VCaP (cell line): ENCODE measurements around the gene CORO7.

ENCODE experiments used
- H3K27ac ChIP-seq: fragments of 450-650 bp; 2 replicates; pipeline ENCODE4 v1.5.1; 2017
- TF ChIP-seq, protein P1 (sequence below): fragments of 450-650 bp; conservative IDR thresholded peaks from 2 replicates; pipeline ENCODE4 v1.5.1; 2017; ENCODE audit warnings: mild to moderate bottlenecking, moderate library complexity

Gene CORO7

DNA sequence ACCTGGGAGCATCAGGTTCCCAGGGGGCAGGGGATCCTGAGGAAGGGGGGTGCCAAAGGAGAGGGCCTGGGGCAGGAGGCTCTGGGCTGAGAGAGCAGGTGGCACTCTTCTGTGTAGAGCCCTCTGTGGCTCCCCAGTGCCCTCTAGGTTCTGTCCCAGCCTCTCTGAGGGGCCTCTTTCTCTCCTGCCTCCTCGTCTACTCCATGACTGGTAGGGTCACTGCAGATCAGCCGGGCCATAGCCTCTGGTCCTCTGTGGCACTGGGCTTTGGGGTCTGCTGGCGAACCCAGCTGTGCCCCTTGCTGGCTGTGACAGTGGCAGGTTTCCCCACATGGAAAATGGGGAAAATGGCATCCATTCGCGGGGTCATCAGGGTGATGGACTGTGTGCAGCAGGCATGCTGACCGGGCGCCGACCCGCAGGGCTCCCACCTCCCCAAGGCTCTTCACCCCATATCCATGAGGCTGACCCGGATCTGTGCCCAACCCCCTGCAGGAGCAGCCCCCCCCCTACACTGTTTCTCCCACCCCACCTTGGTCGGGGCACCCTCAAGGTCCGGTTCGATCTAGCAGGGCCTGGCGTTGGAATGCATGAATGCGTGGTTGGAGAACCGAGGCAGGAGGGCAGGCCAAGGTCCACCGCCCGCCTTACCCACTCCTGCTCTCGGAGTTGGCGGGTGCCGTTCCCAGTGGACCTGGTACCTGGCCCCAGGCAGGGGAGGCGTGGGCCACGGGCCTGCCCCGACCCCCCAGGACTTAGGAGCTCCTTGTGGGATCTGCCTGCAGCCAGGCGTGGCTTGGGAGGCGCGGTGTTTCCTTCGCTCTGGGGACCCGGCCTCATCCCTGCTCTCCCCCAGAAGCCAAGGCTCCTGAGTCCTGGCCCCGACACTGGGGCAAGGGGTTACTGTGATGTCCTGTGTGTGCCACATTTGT lies 94.0 kb downstream of the CORO7 start:
- no peak overlapping the region for H3K27ac ChIP-seq
- TF ChIP-seq, protein P1, sequence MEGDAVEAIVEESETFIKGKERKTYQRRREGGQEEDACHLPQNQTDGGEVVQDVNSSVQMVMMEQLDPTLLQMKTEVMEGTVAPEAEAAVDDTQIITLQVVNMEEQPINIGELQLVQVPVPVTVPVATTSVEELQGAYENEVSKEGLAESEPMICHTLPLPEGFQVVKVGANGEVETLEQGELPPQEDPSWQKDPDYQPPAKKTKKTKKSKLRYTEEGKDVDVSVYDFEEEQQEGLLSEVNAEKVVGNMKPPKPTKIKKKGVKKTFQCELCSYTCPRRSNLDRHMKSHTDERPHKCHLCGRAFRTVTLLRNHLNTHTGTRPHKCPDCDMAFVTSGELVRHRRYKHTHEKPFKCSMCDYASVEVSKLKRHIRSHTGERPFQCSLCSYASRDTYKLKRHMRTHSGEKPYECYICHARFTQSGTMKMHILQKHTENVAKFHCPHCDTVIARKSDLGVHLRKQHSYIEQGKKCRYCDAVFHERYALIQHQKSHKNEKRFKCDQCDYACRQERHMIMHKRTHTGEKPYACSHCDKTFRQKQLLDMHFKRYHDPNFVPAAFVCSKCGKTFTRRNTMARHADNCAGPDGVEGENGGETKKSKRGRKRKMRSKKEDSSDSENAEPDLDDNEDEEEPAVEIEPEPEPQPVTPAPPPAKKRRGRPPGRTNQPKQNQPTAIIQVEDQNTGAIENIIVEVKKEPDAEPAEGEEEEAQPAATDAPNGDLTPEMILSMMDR = no peak

DNA sequence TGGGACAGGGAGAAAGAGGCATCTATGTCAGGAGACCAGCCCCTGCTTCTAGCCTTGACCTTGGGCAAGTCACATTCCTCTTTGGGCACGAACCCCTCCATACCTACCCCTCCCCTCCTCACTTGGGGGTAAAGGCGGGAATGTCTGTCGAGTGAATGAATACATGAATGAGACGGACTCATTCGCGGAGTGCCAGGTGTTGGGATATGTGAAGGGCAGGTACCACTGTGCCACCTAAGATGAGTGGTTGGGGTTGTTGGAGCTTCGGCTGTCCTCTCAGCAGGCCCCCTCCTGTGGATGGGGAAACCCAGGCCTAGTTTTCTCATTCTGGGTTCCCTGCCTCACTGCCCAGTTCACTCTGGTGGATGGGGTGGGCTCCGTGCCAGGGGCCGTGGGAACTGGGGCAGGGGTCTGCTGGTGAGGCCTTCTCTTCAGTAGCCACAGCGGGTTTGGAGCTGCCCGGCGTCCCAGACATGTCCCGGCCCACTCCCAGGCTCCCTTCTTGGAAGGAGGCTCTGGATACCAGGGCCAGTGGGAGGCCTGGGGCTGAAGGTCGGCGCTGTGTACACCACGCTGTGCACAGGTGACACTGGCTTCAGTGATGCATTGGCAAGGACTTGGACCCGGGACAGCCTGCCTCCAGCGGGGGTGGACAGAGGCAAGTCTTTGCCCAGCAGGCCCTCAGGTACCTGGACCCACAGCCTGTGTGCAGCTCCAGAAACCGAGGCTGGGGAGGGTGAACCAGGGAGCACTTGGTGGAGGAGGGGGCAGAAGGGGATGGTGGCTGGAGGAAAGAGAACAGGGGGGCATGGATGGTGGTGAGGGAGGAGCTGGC lies 94.9 kb downstream of the CORO7 start:
- no peak overlapping the region for H3K27ac ChIP-seq
- TF ChIP-seq, protein P1 = no peak

DNA sequence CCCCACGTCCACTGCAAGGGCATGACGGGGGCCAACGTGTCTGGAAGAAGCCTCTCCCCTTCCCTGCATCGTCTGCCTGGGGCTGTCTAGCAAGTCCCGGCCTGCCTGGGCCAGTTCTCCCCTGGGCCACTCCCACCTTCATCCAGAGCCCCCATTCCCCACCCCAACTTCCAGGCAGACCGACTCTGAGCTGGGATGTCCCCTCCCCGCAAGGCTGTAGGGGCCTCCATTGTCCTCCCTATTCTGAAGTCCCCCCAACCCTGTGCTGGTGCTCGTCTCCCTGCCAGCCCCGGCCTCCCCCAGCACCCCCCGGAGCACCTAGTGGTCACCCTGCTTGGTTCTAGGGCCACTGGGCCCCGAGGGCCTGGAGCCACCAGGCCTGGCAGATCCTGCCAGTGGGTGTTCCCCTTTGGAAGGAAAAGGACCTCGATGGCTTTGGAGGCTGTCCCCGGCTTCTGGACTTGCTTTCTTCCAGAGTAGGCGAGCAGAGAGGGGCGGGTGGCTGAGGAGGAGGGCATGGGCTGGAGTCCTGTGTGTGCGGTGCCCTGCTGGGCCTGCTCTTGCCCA lies 95.7 kb downstream of the CORO7 start:
- H3K27ac ChIP-seq = no peak overlapping the region
- TF ChIP-seq, protein P1 = no peak

DNA sequence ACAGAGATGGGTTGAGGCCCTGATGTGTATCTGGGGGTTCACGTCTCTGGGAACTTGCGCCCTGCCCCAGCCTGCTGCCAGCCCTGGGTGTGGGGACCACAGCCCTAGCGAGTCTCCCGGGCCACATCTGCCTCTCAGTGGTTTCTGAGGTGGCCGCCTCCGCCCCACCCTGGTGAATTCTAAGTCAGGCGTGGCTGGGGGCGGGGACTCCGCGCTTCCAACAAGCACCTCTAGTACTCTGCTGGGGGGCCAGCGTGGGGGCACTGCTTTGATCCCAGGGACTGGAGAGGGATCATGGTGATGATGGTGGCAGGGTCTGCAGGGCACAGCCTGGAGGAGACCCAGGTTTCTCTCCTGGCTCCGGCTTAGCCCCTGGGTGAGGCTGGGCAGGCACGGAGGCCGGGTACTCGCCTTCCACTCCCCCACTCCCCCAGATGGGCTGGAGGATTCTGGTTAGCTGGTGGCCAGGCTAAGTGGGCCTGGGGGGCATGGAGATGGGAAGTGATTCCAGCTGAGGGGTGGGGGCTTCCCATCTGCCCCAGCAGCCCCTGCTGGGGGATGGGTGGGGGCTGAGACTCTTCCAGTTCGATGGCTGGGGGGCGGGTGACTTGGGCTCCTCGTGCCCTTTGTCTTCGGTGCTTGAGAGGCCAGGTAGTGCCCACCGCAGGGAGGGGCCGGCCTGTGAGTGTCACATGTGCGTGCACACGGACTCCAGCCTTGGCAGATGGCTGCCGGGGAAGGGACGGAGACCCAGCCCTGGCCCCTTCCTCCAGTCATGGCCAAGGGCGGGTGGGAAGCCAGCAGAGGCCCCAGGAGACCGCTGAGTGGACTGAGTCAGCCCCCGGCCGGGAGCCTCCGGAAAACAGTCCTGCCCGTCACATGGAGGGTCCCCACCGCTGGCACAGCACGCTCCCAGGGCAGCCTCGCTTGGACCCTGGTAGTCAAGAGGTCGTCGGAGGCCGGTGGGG lies 96.7 kb downstream of the CORO7 start:
- TF ChIP-seq, protein P1 = no peak
- H3K27ac ChIP-seq = no peak overlapping the region

DNA sequence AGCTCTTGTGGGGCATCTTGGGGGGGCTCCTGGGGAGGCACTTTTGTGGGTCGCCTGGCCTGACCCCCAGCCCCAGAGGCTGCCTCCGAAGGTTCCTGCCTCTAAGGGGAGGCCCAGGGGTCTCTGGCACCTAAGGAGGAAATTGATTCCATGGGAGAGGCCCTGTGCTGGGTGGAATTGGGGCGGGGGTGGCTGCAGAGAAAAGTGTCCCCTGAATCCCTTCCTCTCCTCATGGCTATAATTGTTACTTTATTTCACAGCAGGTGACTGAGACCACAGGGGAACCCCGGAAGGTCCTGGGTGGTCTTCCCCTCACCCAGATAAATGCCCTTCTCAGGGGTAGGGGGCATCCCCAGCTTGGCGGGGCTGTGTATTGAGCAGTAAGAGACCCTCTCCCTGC lies 97.4 kb downstream of the CORO7 start:
- TF ChIP-seq, protein P1 = no peak
- 0 out of 2 replicates have a peak overlapping the region, but pooled peaks have one; percentile 71 for H3K27ac ChIP-seq

DNA sequence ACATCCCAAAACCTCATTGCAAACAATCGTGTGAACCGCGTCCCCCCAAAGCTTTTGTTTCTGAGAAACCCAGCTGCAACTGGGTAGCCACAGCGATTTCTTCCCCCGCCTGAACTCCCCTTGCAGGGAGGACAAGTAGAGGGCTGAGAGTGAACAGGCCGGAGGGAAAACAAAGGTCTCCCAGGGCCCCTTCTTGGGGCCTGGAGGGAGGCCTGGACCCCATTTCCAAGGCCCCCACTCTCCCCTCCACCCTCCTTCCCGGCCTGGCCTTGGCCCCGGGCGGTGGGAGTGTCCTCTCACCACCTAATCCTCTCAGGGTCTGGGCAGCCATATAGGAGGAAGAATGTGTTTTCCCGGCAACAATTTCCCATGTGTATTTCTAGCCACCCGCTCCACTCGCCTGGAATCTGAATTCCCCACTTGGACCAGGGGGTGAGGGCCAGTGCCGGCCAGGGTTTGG lies 97.9 kb downstream of the CORO7 start:
- TF ChIP-seq, protein P1 = no peak

More for the DNA sequence above, 97.9 kb downstream of the CORO7 start:
- H3K27ac ChIP-seq = peak overlapping the region; percentile 71; the same call in 1 of the 2 replicates
